K562 (cell line): Measurements from ENCODE around the gene VWA1. TPM values are rescaled to one million over a fixed set of nuclear protein-coding genes. Genes with fewer than 3 reads are reported as not detected.

Experiments
- ATAC-seq: fragments of 200-7000 bp; cut with Tn5 transposase; 3 replicates; pipeline ENCODE4 v1.9.1; 2020; ENCODE audit warnings: moderate library complexity
- BruUV-seq: library from RNA; stranded (reverse); fragments of 400-500 nt; replicated peaks from 2 replicates; lab custom pipeline; 2021; lab: Mats Ljungman, UMichigan
- CTCF ChIA-PET: fragments of 300-600 bp; formaldehyde crosslinking; extraction: SDS; loops from one replicate; lab custom pipeline; 2021; ENCODE audit warnings: low intra/inter-chr PET ratio; lab: Yijun Ruan, JAX
- POLR2A ChIA-PET: fragments of 300-600, 350-650 bp; sonication (Branson Sonifier 250); formaldehyde crosslinking; extraction: SDS; loops from one replicate; lab custom pipeline; 2021; ENCODE audit warnings: antibody characterized with exemption, inconsistent platforms; lab: Yijun Ruan, JAX
- DNase-seq, 4 experiments: peaks; one replicate each; pipeline versions ENCODE4 v3.0.0 to v3.0.0-alpha.2; 2011 to 2018; ENCODE audit warnings: low spot score in 3 of 4, mixed read lengths in 3 of 4; ENCODE audit errors: extremely low read depth in 1 of 4
- FAIRE-seq: peaks from 2 replicates; lab custom pipeline; 2011; peaks lifted over from hg19 to GRCh38; lab: Jason Lieb, UNC
- H2AFZ ChIP-seq: 2 replicates; pipeline ENCODE4 v1.6.0; 2011; ENCODE audit warnings: low read depth, low read length, control low read depth, inconsistent platforms
- H3K27ac ChIP-seq: fragments of 200-600 bp; 3 replicates; pipeline ENCODE4 v1.8.0; 2011; ENCODE audit warnings: low read depth, mild to moderate bottlenecking, control low read depth, inconsistent platforms, low read length, moderate library complexity, mixed read lengths; ENCODE audit errors: extremely low read depth
- H3K27me3 ChIP-seq, 2 experiments: fragments of 300-600 bp in 1 of 2; 2 replicates in 1 of 2; 3 replicates in 1 of 2; pipeline versions ENCODE4 v1.6.0 to v1.8.0; 2011; ENCODE audit warnings: inconsistent platforms in 2 of 2, low read length in 2 of 2, mild to moderate bottlenecking in 1 of 2, mixed read lengths in 1 of 2, moderate library complexity in 1 of 2; ENCODE audit not compliant: control insufficient read depth in 2 of 2, insufficient read depth in 2 of 2
- H3K36me3 ChIP-seq: fragments of 300-600 bp; 3 replicates; pipeline ENCODE4 v1.8.0; 2011; ENCODE audit warnings: mild to moderate bottlenecking, low read length, inconsistent platforms; ENCODE audit not compliant: control insufficient read depth, insufficient read depth
- H3K4me1 ChIP-seq, 2 experiments: fragments of 200-600 bp in 1 of 2; replicated peaks in 1 of 2; 2 replicates in 1 of 2; 3 replicates in 1 of 2; pipeline versions ENCODE4 v1.5.1 to v1.8.0; 2011; ENCODE audit warnings: inconsistent platforms in 2 of 2, low read length in 2 of 2, mild to moderate bottlenecking in 1 of 2, mixed read lengths in 1 of 2, moderate library complexity in 1 of 2; ENCODE audit not compliant: control insufficient read depth in 2 of 2, insufficient read depth in 2 of 2
- H3K4me2 ChIP-seq: 2 replicates; pipeline ENCODE4 v1.6.1; 2011; ENCODE audit warnings: low read length, control low read depth, inconsistent platforms, mixed read lengths; ENCODE audit not compliant: insufficient read depth
- H3K4me3 ChIP-seq: fragments of 200-600 bp; sonication (generic), shearing (Covaris generic); 2 replicates; pipeline ENCODE4 v1.5.1; 2016; ENCODE audit warnings: control low read depth, inconsistent platforms
- H3K79me2 ChIP-seq: fragments of 200-600 bp; 3 replicates; pipeline ENCODE4 v1.8.0; 2011; ENCODE audit warnings: low read length, inconsistent platforms; ENCODE audit not compliant: control insufficient read depth, insufficient read depth
- H3K9ac ChIP-seq, 2 experiments: 2 replicates each; pipeline versions ENCODE4 v1.6.0 to v1.6.1; 2011; ENCODE audit warnings: low read depth in 2 of 2, low read length in 2 of 2, control low read depth in 1 of 2, inconsistent platforms in 1 of 2, mild to moderate bottlenecking in 1 of 2, mixed read lengths in 1 of 2; ENCODE audit not compliant: insufficient read depth in 1 of 2
- H3K9me1 ChIP-seq: one replicate; pipeline ENCODE4 v1.6.0; 2011; ENCODE audit warnings: inconsistent platforms, mild to moderate bottlenecking, low read length, moderate library complexity; ENCODE audit not compliant: control insufficient read depth, insufficient read depth
- H3K9me3 ChIP-seq: replicated peaks from 2 replicates; pipeline ENCODE4 v1.5.1; 2011; ENCODE audit warnings: low read depth, low read length, inconsistent platforms; ENCODE audit not compliant: control insufficient read depth, insufficient read depth
- H4K20me1 ChIP-seq: replicated peaks from 2 replicates; pipeline ENCODE4 v1.6.1; 2011; ENCODE audit warnings: low read length, inconsistent platforms, mixed read lengths; ENCODE audit not compliant: control insufficient read depth, insufficient read depth
- CHD4 ChIP-seq: fragments of 200-600 bp; sonication (generic); IDR thresholded peaks from 3 replicates; pipeline ENCODE4 v1.6.1; 2012; ENCODE audit warnings: low read depth, mild to moderate bottlenecking, mixed read lengths, low read length, inconsistent platforms; ENCODE audit not compliant: insufficient read depth, insufficient replicate concordance, poor library complexity, severe bottlenecking
- POLR2A ChIP-seq: fragments of 450-650 bp; conservative IDR thresholded peaks from 2 replicates; pipeline ENCODE4 v1.6.1; 2016
- POLR2G ChIP-seq: fragments of 200-400 bp; formaldehyde crosslinking; IDR thresholded peaks from 2 replicates; pipeline ENCODE4 v1.6.1; 2017; ENCODE audit warnings: low read depth, mild to moderate bottlenecking, antibody characterized with exemption, low read length, moderate library complexity
- RBFOX2 ChIP-seq: fragments of 200-400 bp; formaldehyde crosslinking; IDR thresholded peaks from 2 replicates; pipeline ENCODE4 v1.6.1; 2017; ENCODE audit warnings: low read depth, mild to moderate bottlenecking, low read length, moderate library complexity
- SUPT5H ChIP-seq: fragments of 450-650 bp; IDR thresholded peaks from 2 replicates; pipeline ENCODE4 v1.6.1; 2016
- TFAP4 ChIP-seq: sonication (generic); formaldehyde crosslinking; IDR thresholded peaks from 2 replicates; pipeline ENCODE4 v1.8.0; 2022; ENCODE audit warnings: missing genetic modification reagents, mild to moderate bottlenecking, moderate library complexity, borderline replicate concordance
- XRCC4 ChIP-seq: IDR thresholded peaks from one replicate; pipeline ENCODE4 v1.6.1; 2011; ENCODE audit not compliant: insufficient read depth, insufficient read length; ENCODE audit errors: extremely low read depth
- ZKSCAN1 ChIP-seq: fragments of 150-350 bp; IDR thresholded peaks from 2 replicates; pipeline ENCODE4 v1.6.1; 2016; ENCODE audit warnings: low read depth, low read length
- WGBS: fragments of 100-300 bp; shearing (Covaris generic); methylation state at CpG from one replicate; pipeline ENCODE4 v1.1.6; 2016; ENCODE audit warnings: low coverage, mixed read lengths; ENCODE audit not compliant: insufficient coverage; ENCODE audit errors: missing lambda C conversion rate; 5-methylcytosine and 5-hydroxymethylcytosine counted together
- in situ Hi-C: fragments of 300-500 bp; cut with MboI; formaldehyde crosslinking; loops from 4 replicates; pipeline ENCODE4 v1.15.0; 2018; ENCODE audit warnings: inconsistent platforms, mixed read lengths
- intact Hi-C: fragments of 100-400 bp; cut with micrococcal nuclease; formaldehyde crosslinking; loops from 2 replicates; pipeline ENCODE4 v1.14.2; 2022
- polyA plus RNA-seq, 8 experiments: library from polyadenylated mRNA; depleted of rRNA in 4 of 8; stranded (reverse) in 5 of 8; unstranded in 3 of 8; fragments of >200 nt; fragmentation: Nextera tagmentation in 2 of 8; fragmentation: Illumina TruSeq in 1 of 8; extraction: Ambion mirVana in 2 of 8; extraction: Trizol in 1 of 8; gene quantifications; 2 replicates each; pipeline versions ENCODE4 v1.2.1 to v1.2.3, GENCODE V29; 2011 to 2014; ENCODE audit warnings: inconsistent platforms in 1 of 8, missing spikeins in 1 of 8
- total RNA-seq, 7 experiments: library from RNA; depleted of rRNA in 6 of 7; stranded (reverse); fragments of >200 nt in 6 of 7; fragmentation: Illumina TruSeq in 2 of 7; extraction: Trizol in 2 of 7; gene quantifications; 2 replicates each; pipeline versions ENCODE4 v1.2.1 to v1.2.3, GENCODE V29; 2011 to 2021; ENCODE audit warnings: low replicate concordance in 1 of 7

The VWA1 gene
- total and polyA plus RNA-seq, 9 of the 15 experiments (the other 6 are each of a cell fraction or from before 2014, with no cell fraction given) = 0.01 to 6.4 (median 0.85) TPM

- Histone ChIP-seq H3K4me1 (peaks cover 0 to 11% of the 10 kb centered on the region in 2 experiments; a peak in 1 of 5 replicates), H3K27ac (no peak overlapping the region), H3K4me2 (no peak overlapping the region)
- peak; percentile 50 for TF ChIP-seq POLR2A
- peak; percentile 95 for TF ChIP-seq ZKSCAN1
- no peak for TF ChIP-seq XRCC4
- no peak for TF ChIP-seq CHD4
- peak; percentile 35 for TF ChIP-seq SUPT5H
- TF ChIP-seq TFAP4 (CRISPR knock-in tag) = 0 out of 2 replicates have a peak, but pooled peaks have one; percentile 16
- peak; percentile 61 for TF ChIP-seq POLR2G
- TF ChIP-seq RBFOX2 = 0 out of 2 replicates have a peak, but pooled peaks have one; percentile 28
- TF ChIP-seq, all 486 proteins: peak for 6
- TSS peak; percentile 41 for BruUV-seq
- H2AFZ ChIP-seq = no peak overlapping the region
- H3K9ac ChIP-seq = no peak overlapping the region
- H4K20me1 ChIP-seq = no peaks in the 10 kb centered on the region
- H3K36me3 ChIP-seq = peaks cover 77% of the 10 kb centered on the region
- ChIA-PET POLR2A (no interaction called here), CTCF (no interaction called here)
- no peaks in the 10 kb centered on the region for H3K9me3 ChIP-seq
- DNase-seq (no peak), ATAC-seq (no peak), FAIRE-seq (no peak)
- H3K9me1 ChIP-seq = no peaks in the 10 kb centered on the region
- H3K79me2 ChIP-seq = peaks cover 4% of the 10 kb centered on the region; the same call in 2 of the 3 replicates
- H3K4me3 ChIP-seq = no peak overlapping the region
- WGBS = 96% methylated on average over 16 of the region's 16 CpGs
- in situ Hi-C loops = no loop called here
- no peaks in the 10 kb centered on the region; a peak in 2 of 5 replicates for H3K27me3 ChIP-seq
- intact Hi-C loops = no loop called here
Observed at GRCh38 chr1:1483714-1484113, 48.2 kb downstream of the VWA1 start.
